Panc1 (cell line): Measurements from ENCODE around the gene F2RL1.

Experiments used
- POLR2AphosphoS5 ChIP-seq: IDR thresholded peaks from 2 replicates; pipeline ENCODE4 v1.6.1; 2012; ENCODE audit warnings: mild to moderate bottlenecking, low read depth, low read length, moderate library complexity
- TF ChIP-seq, protein P1 (sequence below): fragments of 450-650 bp; IDR thresholded peaks from 2 replicates; pipeline ENCODE4 v1.5.1; 2017; ENCODE audit warnings: mild to moderate bottlenecking
- TF ChIP-seq, protein P2 (sequence below), 2 experiments: IDR thresholded peaks; 2 replicates each; pipeline ENCODE4 v1.6.1; 2011 to 2012; ENCODE audit warnings: low read depth in 2 of 2, control low read depth in 1 of 2, low read length in 1 of 2, mild to moderate bottlenecking in 1 of 2, moderate library complexity in 1 of 2; ENCODE audit not compliant: insufficient read depth in 1 of 2

DNA sequence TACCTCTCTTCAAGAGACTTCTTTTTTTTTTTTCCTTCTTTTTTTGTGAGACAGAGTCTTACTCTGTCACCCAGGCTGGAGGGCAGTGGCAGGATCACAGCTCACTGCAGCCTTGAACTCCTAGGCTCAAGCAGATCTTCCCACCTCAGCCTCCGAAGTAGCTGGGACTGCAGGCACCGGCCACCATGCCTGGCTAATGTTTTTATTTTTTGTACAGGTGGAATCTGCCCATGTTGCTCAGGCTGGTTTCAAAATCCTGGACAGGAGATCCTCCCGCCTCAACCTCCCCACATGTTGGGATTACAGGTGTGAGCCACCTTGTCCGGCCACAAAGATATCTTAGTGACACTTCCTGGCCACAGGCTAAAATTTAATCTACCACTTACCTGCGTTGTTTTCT is 42.9 kb upstream of the F2RL1 start:
- TF ChIP-seq, protein P1, sequence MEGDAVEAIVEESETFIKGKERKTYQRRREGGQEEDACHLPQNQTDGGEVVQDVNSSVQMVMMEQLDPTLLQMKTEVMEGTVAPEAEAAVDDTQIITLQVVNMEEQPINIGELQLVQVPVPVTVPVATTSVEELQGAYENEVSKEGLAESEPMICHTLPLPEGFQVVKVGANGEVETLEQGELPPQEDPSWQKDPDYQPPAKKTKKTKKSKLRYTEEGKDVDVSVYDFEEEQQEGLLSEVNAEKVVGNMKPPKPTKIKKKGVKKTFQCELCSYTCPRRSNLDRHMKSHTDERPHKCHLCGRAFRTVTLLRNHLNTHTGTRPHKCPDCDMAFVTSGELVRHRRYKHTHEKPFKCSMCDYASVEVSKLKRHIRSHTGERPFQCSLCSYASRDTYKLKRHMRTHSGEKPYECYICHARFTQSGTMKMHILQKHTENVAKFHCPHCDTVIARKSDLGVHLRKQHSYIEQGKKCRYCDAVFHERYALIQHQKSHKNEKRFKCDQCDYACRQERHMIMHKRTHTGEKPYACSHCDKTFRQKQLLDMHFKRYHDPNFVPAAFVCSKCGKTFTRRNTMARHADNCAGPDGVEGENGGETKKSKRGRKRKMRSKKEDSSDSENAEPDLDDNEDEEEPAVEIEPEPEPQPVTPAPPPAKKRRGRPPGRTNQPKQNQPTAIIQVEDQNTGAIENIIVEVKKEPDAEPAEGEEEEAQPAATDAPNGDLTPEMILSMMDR: no peak
- no peak for TF ChIP-seq POLR2AphosphoS5
- TF ChIP-seq, protein P2, sequence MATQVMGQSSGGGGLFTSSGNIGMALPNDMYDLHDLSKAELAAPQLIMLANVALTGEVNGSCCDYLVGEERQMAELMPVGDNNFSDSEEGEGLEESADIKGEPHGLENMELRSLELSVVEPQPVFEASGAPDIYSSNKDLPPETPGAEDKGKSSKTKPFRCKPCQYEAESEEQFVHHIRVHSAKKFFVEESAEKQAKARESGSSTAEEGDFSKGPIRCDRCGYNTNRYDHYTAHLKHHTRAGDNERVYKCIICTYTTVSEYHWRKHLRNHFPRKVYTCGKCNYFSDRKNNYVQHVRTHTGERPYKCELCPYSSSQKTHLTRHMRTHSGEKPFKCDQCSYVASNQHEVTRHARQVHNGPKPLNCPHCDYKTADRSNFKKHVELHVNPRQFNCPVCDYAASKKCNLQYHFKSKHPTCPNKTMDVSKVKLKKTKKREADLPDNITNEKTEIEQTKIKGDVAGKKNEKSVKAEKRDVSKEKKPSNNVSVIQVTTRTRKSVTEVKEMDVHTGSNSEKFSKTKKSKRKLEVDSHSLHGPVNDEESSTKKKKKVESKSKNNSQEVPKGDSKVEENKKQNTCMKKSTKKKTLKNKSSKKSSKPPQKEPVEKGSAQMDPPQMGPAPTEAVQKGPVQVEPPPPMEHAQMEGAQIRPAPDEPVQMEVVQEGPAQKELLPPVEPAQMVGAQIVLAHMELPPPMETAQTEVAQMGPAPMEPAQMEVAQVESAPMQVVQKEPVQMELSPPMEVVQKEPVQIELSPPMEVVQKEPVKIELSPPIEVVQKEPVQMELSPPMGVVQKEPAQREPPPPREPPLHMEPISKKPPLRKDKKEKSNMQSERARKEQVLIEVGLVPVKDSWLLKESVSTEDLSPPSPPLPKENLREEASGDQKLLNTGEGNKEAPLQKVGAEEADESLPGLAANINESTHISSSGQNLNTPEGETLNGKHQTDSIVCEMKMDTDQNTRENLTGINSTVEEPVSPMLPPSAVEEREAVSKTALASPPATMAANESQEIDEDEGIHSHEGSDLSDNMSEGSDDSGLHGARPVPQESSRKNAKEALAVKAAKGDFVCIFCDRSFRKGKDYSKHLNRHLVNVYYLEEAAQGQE (IDR thresholded peaks at IDR 0.05; ENCODE audit: insufficient read depth in 1 of 2, low read depth in 2 of 2, low read length in 1 of 2): no peak
